Activated naive CD4-positive, alpha-beta T cell treated with anti-CD3 and anti-CD28 coated beads for 36 hours (primary cell): Measurements from ENCODE around the gene CLK2. TPM values are rescaled to one million over a fixed set of nuclear protein-coding genes. Genes with fewer than 3 reads are reported as not detected.
"Not testable (repeated sequence)": the region's sequence is repeated elsewhere in the genome, so short reads cannot be mapped to it uniquely, and the experiment has no call there.

Experiments used
- CTCF ChIA-PET: fragments of 350-600 bp; sonication (Branson Sonifier 250); formaldehyde crosslinking; loops from one replicate; lab custom pipeline; 2021; ENCODE audit warnings: antibody characterized with exemption; lab: Charles Lee
- DNase-seq: peaks from one replicate; pipeline ENCODE4 v3.0.0-alpha.2; 2020
- H3K27ac Mint-ChIP-seq: one replicate; pipeline ENCODE4 v1.8.0; 2021; ENCODE audit warnings: mild to moderate bottlenecking, mixed read lengths
- H3K27me3 Mint-ChIP-seq: one replicate; pipeline ENCODE4 v1.8.0; 2021; ENCODE audit warnings: low read depth, mixed read lengths
- H3K36me3 Mint-ChIP-seq: one replicate; pipeline ENCODE4 v1.8.0; 2021; ENCODE audit warnings: low read depth, mixed read lengths
- H3K4me1 Mint-ChIP-seq: one replicate; pipeline ENCODE4 v1.8.0; 2021; ENCODE audit warnings: low read depth, mixed read lengths
- H3K4me3 Mint-ChIP-seq: one replicate; pipeline ENCODE4 v1.8.0; 2021; ENCODE audit warnings: mild to moderate bottlenecking, moderate library complexity, mixed read lengths
- H3K9me3 Mint-ChIP-seq: one replicate; pipeline ENCODE4 v1.8.0; 2021; ENCODE audit warnings: mixed read lengths
- intact Hi-C: fragments of 100-400 bp; cut with micrococcal nuclease; formaldehyde crosslinking; loops from one replicate; pipeline ENCODE4 v1.15.1; 2023
- total RNA-seq, 2 experiments: library from RNA; stranded (reverse); gene quantifications; one replicate each; pipeline ENCODE4 v1.2.3, GENCODE V29; 2021

CLK2 gene
- total RNA-seq, 2 experiments from 2014 or later: 52.6 to 54.5 TPM

- intact Hi-C loops: no loop called here
These were observed 22.1 kb upstream of the CLK2 start for GRCh38 chr1:155295183-155295941.

GRCh38 chr1:155294520-155295182 lies 21.3 kb upstream of the CLK2 start:
- Mint-ChIP-seq H3K27me3 (peaks cover 24% of the 10 kb centered on the region), H3K36me3 (no peaks in the 10 kb centered on the region), H3K4me1 (peaks cover 4% of the 10 kb centered on the region), H3K27ac (no peak overlapping the region), H3K9me3 (no peaks in the 10 kb centered on the region), H3K4me3 (no peak overlapping the region)
- intact Hi-C loops: no loop called here
- CTCF ChIA-PET: no interaction called here
- no peak for DNase-seq

More at GRCh38 chr1:155295183-155295941, 22.1 kb upstream of the CLK2 start:
- Mint-ChIP-seq H3K4me1 (peaks cover 4% of the 10 kb centered on the region), H3K27me3 (peaks cover 24% of the 10 kb centered on the region), H3K4me3 (no peak overlapping the region), H3K9me3 (no peaks in the 10 kb centered on the region), H3K36me3 (no peaks in the 10 kb centered on the region), H3K27ac (no peak overlapping the region)
- CTCF ChIA-PET: no interaction called here
- no peak for DNase-seq

DNA sequence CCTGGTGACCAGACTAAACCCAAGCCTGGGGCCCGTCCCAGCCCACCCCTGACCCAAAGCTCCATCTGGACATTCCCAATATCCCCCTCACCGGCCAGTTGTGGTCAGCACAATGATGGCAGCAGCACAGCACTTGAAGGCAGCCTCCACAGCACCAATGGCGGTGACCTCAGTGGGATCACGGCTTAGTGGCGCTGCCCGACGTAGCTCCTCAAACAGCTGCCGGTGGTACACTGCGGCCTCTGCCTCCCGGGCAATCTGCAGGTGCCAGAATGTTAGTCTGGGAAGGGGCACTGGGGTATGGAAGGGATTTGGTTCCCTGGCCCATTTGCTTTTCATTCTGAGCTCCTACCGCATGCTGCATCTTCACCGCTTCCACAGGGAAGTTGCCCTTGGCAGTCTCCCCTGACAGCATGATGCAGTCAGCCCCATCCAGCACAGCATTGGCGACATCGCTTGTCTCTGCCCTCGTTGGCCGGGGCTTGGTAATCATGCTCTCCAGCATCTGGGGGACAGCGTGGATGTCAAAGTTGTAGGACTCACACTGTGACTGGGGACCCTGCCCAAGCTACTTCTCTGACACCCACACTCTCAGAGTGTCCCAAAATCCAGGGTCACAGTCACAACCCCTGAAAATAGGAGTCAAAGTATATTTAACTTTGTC lies 19.9 kb upstream of the CLK2 start:
- H3K36me3 Mint-ChIP-seq: no peaks in the 10 kb centered on the region
- peaks cover 24% of the 10 kb centered on the region for H3K27me3 Mint-ChIP-seq
- DNase-seq: no peak
- intact Hi-C loops: no loop called here
- no peaks in the 10 kb centered on the region for H3K9me3 Mint-ChIP-seq
- CTCF ChIA-PET: no interaction called here
- no peak overlapping the region for H3K4me3 Mint-ChIP-seq
- no peak overlapping the region for H3K27ac Mint-ChIP-seq
- H3K4me1 Mint-ChIP-seq: peaks cover 4% of the 10 kb centered on the region

GRCh38 chr1:155291006-155291405 lies 17.7 kb upstream of the CLK2 start:
- H3K4me1 Mint-ChIP-seq, H3K4me3 Mint-ChIP-seq, DNase-seq, intact Hi-C loops, H3K27ac Mint-ChIP-seq, H3K9me3 Mint-ChIP-seq, CTCF ChIA-PET, H3K36me3 Mint-ChIP-seq: not testable (repeated sequence)
- H3K27me3 Mint-ChIP-seq: peaks cover 14% of the 10 kb centered on the region

DNA sequence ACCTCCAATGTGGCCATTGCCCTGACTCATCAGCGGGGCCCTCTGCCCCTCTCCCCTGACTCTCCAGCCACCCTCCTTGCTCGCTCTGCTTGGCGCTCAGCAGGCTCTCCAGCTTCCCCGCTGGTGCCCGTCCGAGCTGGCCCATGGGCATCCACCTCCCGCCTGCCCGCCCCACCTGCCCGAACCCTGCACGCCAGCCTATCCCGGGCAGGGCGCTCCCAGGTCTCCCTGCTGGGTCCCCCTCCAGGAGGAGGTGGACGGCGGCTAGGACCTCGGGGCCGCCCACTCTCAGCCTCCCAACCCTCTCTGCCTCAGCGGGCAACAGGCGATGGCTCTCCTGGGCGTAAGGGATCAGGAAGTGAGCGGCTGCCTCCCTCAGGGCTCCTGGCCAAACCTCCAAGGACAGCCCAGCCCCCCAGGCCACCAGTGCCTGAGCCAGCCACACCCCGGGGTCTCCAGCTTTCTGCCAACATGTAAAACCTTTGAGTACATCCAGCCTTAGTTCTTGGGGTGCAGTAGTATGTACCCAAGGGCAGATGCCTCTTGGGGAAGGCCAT lies 14.8 kb upstream of the CLK2 start:
- CTCF ChIA-PET: interaction anchor here (1.3 kb wide), 1 partner anchor 9 kb away, joined by 3 read pairs; no protein-coding TSS in a partner anchor
- H3K9me3 Mint-ChIP-seq: no peaks in the 10 kb centered on the region
- no peaks in the 10 kb centered on the region for H3K4me1 Mint-ChIP-seq
- DNase-seq: no peak
- H3K27ac Mint-ChIP-seq: no peak overlapping the region
- no peaks in the 10 kb centered on the region for H3K36me3 Mint-ChIP-seq
- no peak overlapping the region for H3K4me3 Mint-ChIP-seq
- no peaks in the 10 kb centered on the region for H3K27me3 Mint-ChIP-seq
- intact Hi-C loops: no loop called here

DNA sequence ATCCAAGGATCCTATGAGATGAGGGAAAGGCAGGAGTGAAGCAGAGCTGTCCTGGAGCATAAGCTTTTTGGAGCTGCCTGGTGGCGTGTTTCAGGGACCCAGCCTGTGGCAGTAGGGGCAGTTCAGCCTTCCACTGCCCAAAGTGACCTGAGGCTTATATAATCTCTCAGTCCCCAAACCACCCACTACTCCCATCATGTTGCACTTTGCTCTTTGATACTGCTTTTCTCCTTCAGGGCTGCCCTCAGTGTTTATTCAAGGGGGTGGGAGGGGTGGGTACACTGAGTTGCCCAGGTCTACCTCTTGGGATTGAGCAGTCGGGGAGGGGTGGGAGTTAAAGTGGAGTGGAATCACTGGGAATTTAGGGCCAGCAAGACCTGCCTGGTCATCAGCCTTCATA lies 13.2 kb upstream of the CLK2 start:
- Mint-ChIP-seq H3K4me3 (no peak overlapping the region), H3K4me1 (no peaks in the 10 kb centered on the region), H3K36me3 (no peaks in the 10 kb centered on the region), H3K9me3 (no peaks in the 10 kb centered on the region), H3K27me3 (no peaks in the 10 kb centered on the region), H3K27ac (no peak overlapping the region)
- CTCF ChIA-PET: interaction anchor here (0.9 kb wide), 1 partner anchor 36 kb away, joined by 3 read pairs; no protein-coding TSS in a partner anchor
- no peak for DNase-seq
- intact Hi-C loops: no loop called here

DNA sequence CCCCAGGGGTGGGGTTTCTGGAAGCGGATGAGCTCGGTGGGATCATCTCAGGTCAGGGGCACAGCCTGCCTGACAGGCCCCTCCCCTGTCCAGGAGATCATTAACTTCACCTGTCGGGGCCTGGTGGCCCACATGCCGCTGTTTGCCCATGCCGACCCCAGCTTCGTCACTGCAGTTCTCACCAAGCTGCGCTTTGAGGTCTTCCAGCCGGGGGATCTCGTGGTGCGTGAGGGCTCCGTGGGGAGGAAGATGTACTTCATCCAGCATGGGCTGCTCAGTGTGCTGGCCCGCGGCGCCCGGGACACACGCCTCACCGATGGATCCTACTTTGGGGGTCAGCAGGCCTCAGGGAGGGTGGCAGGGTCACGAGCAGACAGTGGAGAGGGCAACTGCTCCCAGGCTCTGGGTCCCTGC lies 12.3 kb upstream of the CLK2 start:
- intact Hi-C loops: no loop called here
- no peaks in the 10 kb centered on the region for H3K36me3 Mint-ChIP-seq
- CTCF ChIA-PET: interaction anchor here (0.5 kb wide), 1 partner anchor 363 kb away, joined by 3 read pairs; no protein-coding TSS in a partner anchor
- no peak for DNase-seq
- H3K27ac Mint-ChIP-seq: no peak overlapping the region
- no peaks in the 10 kb centered on the region for H3K9me3 Mint-ChIP-seq
- H3K4me3 Mint-ChIP-seq: no peak overlapping the region
- no peaks in the 10 kb centered on the region for H3K4me1 Mint-ChIP-seq
- no peaks in the 10 kb centered on the region for H3K27me3 Mint-ChIP-seq

- no peaks in the 10 kb centered on the region for H3K9me3 Mint-ChIP-seq
- no peak overlapping the region for H3K4me3 Mint-ChIP-seq
- no peaks in the 10 kb centered on the region for H3K4me1 Mint-ChIP-seq
- no peaks in the 10 kb centered on the region for H3K36me3 Mint-ChIP-seq
- intact Hi-C loops: no loop called here
- no peak for DNase-seq
- H3K27me3 Mint-ChIP-seq: no peaks in the 10 kb centered on the region
- H3K27ac Mint-ChIP-seq: no peak overlapping the region
- CTCF ChIA-PET: interaction anchor here (0.5 kb wide), 1 partner anchor 364 kb away, joined by 3 read pairs; no protein-coding TSS in a partner anchor
These were observed 11.8 kb upstream of the CLK2 start for GRCh38 chr1:155285063-155285462.

DNA sequence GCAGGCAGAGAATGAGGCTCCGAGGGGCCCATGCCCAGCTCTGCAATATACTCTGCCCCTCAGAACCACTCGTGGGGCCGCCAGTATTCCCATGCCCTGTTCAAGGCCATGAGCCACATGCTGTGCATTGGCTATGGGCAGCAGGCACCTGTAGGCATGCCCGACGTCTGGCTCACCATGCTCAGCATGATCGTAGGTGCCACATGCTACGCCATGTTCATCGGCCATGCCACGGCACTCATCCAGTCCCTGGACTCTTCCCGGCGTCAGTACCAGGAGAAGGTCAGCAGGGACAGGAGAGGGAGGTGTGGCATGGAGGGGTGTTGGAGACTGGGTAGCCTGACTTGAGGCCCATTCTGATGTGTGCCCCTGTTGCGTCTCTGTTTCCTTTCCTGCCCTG lies 11.2 kb upstream of the CLK2 start:
- CTCF ChIA-PET: no interaction called here
- Mint-ChIP-seq H3K27ac (no peak overlapping the region), H3K36me3 (no peaks in the 10 kb centered on the region), H3K9me3 (no peaks in the 10 kb centered on the region), H3K4me1 (no peaks in the 10 kb centered on the region), H3K27me3 (no peaks in the 10 kb centered on the region), H3K4me3 (no peak overlapping the region)
- no peak for DNase-seq
- intact Hi-C loops: no loop called here

- CTCF ChIA-PET: no interaction called here
- H3K4me3 Mint-ChIP-seq: no peak overlapping the region
- peaks cover 3% of the 10 kb centered on the region for H3K4me1 Mint-ChIP-seq
- no peaks in the 10 kb centered on the region for H3K36me3 Mint-ChIP-seq
- no peak overlapping the region for H3K27ac Mint-ChIP-seq
- no peak for DNase-seq
- no peaks in the 10 kb centered on the region for H3K9me3 Mint-ChIP-seq
- intact Hi-C loops: no loop called here
- H3K27me3 Mint-ChIP-seq: no peaks in the 10 kb centered on the region
These were observed 9.3 kb upstream of the CLK2 start for GRCh38 chr1:155282488-155283091.

DNA sequence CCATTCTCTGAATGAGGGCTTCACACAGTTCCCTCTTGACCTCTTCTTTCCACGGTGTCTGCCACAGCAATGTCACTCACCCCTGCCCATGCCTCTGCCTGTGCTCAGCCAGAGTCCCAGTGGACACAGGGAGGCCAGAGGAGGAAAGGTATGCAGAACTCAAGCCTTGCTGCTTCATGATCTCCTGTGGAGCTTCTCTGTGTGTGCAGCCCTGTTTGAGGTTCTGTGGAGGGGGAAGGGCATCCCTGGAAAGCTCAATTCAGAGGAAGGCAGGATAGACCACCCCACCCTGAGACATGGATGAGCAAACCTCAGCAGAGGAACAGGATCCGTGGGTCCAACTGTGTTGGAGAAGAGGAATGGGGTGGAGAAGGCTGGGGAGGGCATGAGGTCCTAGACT lies 6.0 kb upstream of the CLK2 start:
- CTCF ChIA-PET: interaction anchor here (0.9 to 2.3 kb wide), 5 partner anchors 9 to 45 kb away, joined by 3 to 14 read pairs (median 4); no protein-coding TSS in a partner anchor
- H3K9me3 Mint-ChIP-seq: no peaks in the 10 kb centered on the region
- no peaks in the 10 kb centered on the region for H3K27me3 Mint-ChIP-seq
- H3K4me3 Mint-ChIP-seq: no peak overlapping the region
- H3K36me3 Mint-ChIP-seq: no peaks in the 10 kb centered on the region
- peaks cover 17% of the 10 kb centered on the region for H3K4me1 Mint-ChIP-seq
- intact Hi-C loops: loop anchor here (10.0 kb wide), 2 partner anchors 286 to 696 kb away; partner anchors contain the start of genes ARHGEF2 and ASH1L
- no peak overlapping the region for H3K27ac Mint-ChIP-seq
- no peak for DNase-seq
